A549 (cell line): ENCODE data around the gene TTC34. TPM values are rescaled to one million over a fixed set of nuclear protein-coding genes. Genes with fewer than 3 reads are reported as not detected.

Experiments
- ATAC-seq, 2 experiments: fragments of 200-7000 bp in 1 of 2; fragments of >200 bp in 1 of 2; cut with Nextera tagmentation in 1 of 2; cut with Tn5 transposase in 1 of 2; 3 replicates each; pipeline versions ENCODE4 v1.8.0 to v1.9.1; 2018 to 2020; ENCODE audit warnings: mild to moderate bottlenecking in 1 of 2, moderate library complexity in 1 of 2
- CTCF ChIA-PET: fragments of 300-600 bp; sonication (Branson Sonifier 250); formaldehyde crosslinking; extraction: SDS; loops from one replicate; lab custom pipeline; 2021; ENCODE audit warnings: antibody characterized with exemption, inconsistent platforms; lab: Yijun Ruan, JAX
- POLR2A ChIA-PET: fragments of 350-600 bp; formaldehyde crosslinking; extraction: SDS; loops from one replicate; lab custom pipeline; 2021; ENCODE audit warnings: antibody characterized with exemption, inconsistent platforms; lab: Yijun Ruan, JAX
- DNase-seq, 2 experiments: peaks; one replicate each; pipeline versions ENCODE4 v3.0.0 to v3.0.0-alpha.2; 2011 to 2016; ENCODE audit warnings: low read depth in 1 of 2, low spot score in 1 of 2
- FAIRE-seq: peaks from 2 replicates; lab custom pipeline; 2011; peaks lifted over from hg19 to GRCh38; lab: Jason Lieb, UNC
- H3K27ac ChIP-seq, 2 experiments: fragments of >200 bp; sonication (Bioruptor Twin); formaldehyde crosslinking; 3 replicates each; pipeline ENCODE4 v1.5.1; 2016 to 2017
- H3K4me1 ChIP-seq: fragments of >200 bp; sonication (Bioruptor Twin); formaldehyde crosslinking; 3 replicates; pipeline ENCODE4 v1.6.1; 2016
- H3K4me2 ChIP-seq: fragments of >200 bp; sonication (Bioruptor Twin); formaldehyde crosslinking; 3 replicates; pipeline ENCODE4 v1.6.1; 2016
- H3K4me3 ChIP-seq: fragments of >200 bp; sonication (Bioruptor Twin); formaldehyde crosslinking; 3 replicates; pipeline ENCODE4 v1.5.1; 2016
- H3K9me3 ChIP-seq: fragments of >200 bp; sonication (Bioruptor Twin); formaldehyde crosslinking; 3 replicates; pipeline ENCODE4 v1.6.1; 2016
- CBX2 ChIP-seq: fragments of 200-600 bp; sonication (generic); IDR thresholded peaks from 2 replicates; pipeline ENCODE4 v1.6.1; 2016; ENCODE audit warnings: low read depth, mild to moderate bottlenecking, borderline replicate concordance
- CBX8 ChIP-seq: fragments of 200-600 bp; sonication (generic); IDR thresholded peaks from 2 replicates; pipeline ENCODE4 v1.6.1; 2016
- EP300 ChIP-seq, 2 experiments: fragments of >200 bp; sonication (Bioruptor Twin); formaldehyde crosslinking; IDR thresholded peaks; 2 replicates in 1 of 2; 3 replicates in 1 of 2; pipeline ENCODE4 v1.6.1; 2016 to 2017
- HEYL ChIP-seq: fragments of 250-450 bp; sonication (Bioruptor Pico); IDR thresholded peaks from 2 replicates; pipeline ENCODE4 v1.8.0; 2021; ENCODE audit warnings: mild to moderate bottlenecking, moderate library complexity
- HOXB5 ChIP-seq: fragments of 250-450 bp; sonication (Bioruptor Pico); IDR thresholded peaks from 2 replicates; pipeline ENCODE4 v1.5.0; 2020; ENCODE audit warnings: mild to moderate bottlenecking, moderate library complexity
- JUNB ChIP-seq: fragments of >200 bp; sonication (Bioruptor Twin); formaldehyde crosslinking; IDR thresholded peaks from 2 replicates; pipeline ENCODE4 v1.6.1; 2016
- KDM1A ChIP-seq: fragments of 200-600 bp; sonication (generic); IDR thresholded peaks from 2 replicates; pipeline ENCODE4 v1.6.1; 2016; ENCODE audit warnings: low read depth, mild to moderate bottlenecking
- MAFK ChIP-seq: fragments of 450-650 bp; IDR thresholded peaks from 2 replicates; pipeline ENCODE4 v1.6.1; 2014; ENCODE audit not compliant: partially characterized antibody
- SREBF2 ChIP-seq: fragments of 450-650 bp; IDR thresholded peaks from 2 replicates; pipeline ENCODE4 v1.6.1; 2014; ENCODE audit warnings: mild to moderate bottlenecking, moderate library complexity
- TP53 ChIP-seq: fragments of 250-450 bp; sonication (Bioruptor Pico); IDR thresholded peaks from 2 replicates; pipeline ENCODE4 v1.5.0; 2021; ENCODE audit warnings: mild to moderate bottlenecking, moderate library complexity
- ZSCAN20 ChIP-seq: fragments of 250-450 bp; sonication (Bioruptor Pico); IDR thresholded peaks from 2 replicates; pipeline ENCODE4 v1.8.0; 2022; ENCODE audit warnings: mild to moderate bottlenecking, moderate library complexity
- WGBS: methylation state at CpG from one replicate; pipeline ENCODE4 v1.1.6; 2017; ENCODE audit errors: missing lambda C conversion rate; 5-methylcytosine and 5-hydroxymethylcytosine counted together
- polyA plus RNA-seq, 4 experiments: library from polyadenylated mRNA; depleted of rRNA in 3 of 4; stranded (reverse); fragments of >200 nt; fragmentation: RNase III in 1 of 4; extraction: RNeasy Plus Mini Kit Qiagen cat#74134 plus additional on column Dnase treatment in 1 of 4; gene quantifications; 2 replicates in 3 of 4; 3 replicates in 1 of 4; pipeline ENCODE4 v1.2.3, GENCODE V29; 2011 to 2017
- TF ChIP-seq, protein P1 (sequence below): IDR thresholded peaks from 2 replicates; pipeline ENCODE4 v1.6.1; 2012
- TF ChIP-seq, protein P2 (sequence below): fragments of >200 bp; sonication (Bioruptor Twin); formaldehyde crosslinking; IDR thresholded peaks from 3 replicates; pipeline ENCODE4 v1.6.1; 2016
- TF ChIP-seq, protein P3 (sequence below): fragments of 450-650 bp; IDR thresholded peaks from 2 replicates; pipeline ENCODE4 v1.6.1; 2014; ENCODE audit warnings: antibody characterized with exemption
- TF ChIP-seq, protein P4 (sequence below): fragments of 250-450 bp; sonication (Bioruptor Pico); IDR thresholded peaks from 2 replicates; pipeline ENCODE4 v1.5.0; 2021; ENCODE audit warnings: mild to moderate bottlenecking, moderate library complexity, borderline replicate concordance

Gene TTC34
- polyA plus RNA-seq, 2 of the 4 experiments (the other 2 are of a cell fraction): 0.04 to 0.05 TPM

DNA sequence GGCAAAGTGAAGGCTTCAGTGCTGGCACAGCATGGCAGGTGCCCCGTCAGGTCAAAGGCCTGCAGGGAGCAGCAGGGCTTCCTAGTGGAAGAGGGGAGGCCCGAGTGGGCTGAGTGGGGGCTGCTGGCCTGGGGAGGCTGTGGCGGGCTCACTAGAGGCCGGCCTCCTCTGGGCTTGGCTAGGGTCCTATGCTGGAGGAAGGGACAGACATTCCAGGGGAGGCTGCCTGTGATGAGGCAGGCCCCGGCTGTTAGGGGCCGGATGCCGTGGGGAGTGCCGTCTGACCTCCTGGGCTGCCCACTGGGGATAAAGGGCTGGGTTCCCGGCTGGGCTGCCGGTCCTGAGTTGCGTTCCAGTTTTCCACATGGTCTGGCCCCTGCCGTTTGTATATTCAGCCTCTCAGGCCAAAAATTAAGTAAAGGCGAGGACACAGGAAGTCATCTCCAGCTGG is 193.8 kb downstream of the TTC34 start (continued):
- TF ChIP-seq, protein P1, sequence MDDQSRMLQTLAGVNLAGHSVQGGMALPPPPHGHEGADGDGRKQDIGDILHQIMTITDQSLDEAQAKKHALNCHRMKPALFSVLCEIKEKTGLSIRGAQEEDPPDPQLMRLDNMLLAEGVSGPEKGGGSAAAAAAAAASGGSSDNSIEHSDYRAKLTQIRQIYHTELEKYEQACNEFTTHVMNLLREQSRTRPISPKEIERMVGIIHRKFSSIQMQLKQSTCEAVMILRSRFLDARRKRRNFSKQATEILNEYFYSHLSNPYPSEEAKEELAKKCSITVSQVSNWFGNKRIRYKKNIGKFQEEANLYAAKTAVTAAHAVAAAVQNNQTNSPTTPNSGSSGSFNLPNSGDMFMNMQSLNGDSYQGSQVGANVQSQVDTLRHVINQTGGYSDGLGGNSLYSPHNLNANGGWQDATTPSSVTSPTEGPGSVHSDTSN: no peak
- TF ChIP-seq, all 56 proteins: peak for 0

DNA sequence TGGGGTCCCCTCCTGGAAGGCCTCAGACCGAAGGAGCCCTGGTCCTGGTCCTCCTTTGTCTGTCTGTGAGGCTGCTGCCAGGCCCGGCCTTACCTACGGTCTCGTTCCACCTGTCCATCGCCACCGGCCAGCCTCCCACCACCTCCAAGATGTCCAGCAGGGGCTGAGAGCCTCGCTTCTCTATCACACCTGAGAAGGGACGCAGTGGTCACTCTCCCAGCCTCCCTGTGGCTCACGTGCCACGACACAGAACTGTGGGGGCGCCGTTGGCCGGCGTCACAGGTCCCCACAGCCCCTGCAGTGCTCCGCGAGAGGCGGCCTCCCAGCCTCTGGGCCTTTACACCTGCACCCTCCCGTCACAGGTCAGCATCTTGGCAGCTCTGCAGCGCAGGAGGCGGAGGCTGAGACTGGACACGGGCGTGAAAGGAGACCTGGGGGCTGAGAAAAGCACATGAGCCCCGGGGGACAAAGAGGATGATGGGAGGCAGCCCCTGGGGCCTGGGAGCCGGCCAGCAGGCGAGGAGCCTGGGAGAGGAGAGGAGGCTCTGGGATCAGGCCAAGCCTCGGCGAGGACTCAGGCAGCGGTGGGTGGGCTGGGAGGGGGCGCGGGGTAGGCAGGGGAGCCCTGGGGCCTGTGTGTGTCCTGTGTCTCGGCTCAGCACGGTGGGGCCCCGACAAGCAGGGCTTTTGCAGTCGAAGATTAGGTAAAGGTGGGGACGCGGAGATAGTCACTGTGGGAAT is 194.4 kb downstream of the TTC34 start:
- H3K9me3 ChIP-seq: no peaks in the 10 kb centered on the region
- H3K4me2 ChIP-seq: no peak overlapping the region
- FAIRE-seq (no peak), DNase-seq (no peak), ATAC-seq (no peak)
- H3K4me3 ChIP-seq: no peak overlapping the region
- H3K4me1 ChIP-seq: no peaks in the 10 kb centered on the region
- WGBS: 68% methylated on average over 20 of the region's 36 CpGs
- CTCF ChIA-PET: no interaction called here
- no peak overlapping the region for H3K27ac ChIP-seq
- TF ChIP-seq, protein P2, sequence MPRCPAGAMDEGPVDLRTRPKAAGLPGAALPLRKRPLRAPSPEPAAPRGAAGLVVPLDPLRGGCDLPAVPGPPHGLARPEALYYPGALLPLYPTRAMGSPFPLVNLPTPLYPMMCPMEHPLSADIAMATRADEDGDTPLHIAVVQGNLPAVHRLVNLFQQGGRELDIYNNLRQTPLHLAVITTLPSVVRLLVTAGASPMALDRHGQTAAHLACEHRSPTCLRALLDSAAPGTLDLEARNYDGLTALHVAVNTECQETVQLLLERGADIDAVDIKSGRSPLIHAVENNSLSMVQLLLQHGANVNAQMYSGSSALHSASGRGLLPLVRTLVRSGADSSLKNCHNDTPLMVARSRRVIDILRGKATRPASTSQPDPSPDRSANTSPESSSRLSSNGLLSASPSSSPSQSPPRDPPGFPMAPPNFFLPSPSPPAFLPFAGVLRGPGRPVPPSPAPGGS: no peak
- POLR2A ChIA-PET: no interaction called here

DNA sequence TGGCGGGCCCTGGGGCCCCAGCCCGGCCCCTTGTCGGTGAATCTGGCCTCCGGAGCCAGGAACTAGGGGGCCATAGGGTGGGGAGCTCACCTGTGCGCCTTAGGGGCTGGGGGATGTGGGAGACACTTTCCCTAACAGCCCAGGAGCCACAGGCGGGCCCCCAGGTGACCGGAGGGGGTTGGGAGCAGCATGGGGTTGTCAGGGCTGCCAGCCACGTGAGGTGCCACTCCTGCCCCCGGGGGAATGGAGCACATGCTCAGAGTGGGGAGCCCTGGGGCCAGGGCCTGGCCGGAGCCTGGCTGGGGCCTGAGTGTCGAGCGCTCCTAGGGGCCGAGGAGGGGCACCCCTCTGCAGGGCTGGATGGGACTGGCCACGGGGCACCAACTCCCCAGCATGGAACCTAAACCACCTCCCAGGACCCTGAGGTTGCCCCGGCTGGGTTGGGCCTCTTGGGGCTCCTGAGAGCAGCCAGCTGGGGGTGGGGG is 195.1 kb downstream of the TTC34 start:
- Histone ChIP-seq H3K9me3 (no peaks in the 10 kb centered on the region), H3K4me2 (no peak overlapping the region), H3K4me1 (no peaks in the 10 kb centered on the region), H3K27ac (no peak overlapping the region), H3K4me3 (no peak overlapping the region)
- WGBS: no CpG with 5 or more reads among the region's 15 CpGs
- ChIA-PET POLR2A (no interaction called here), CTCF (no interaction called here)
- DNase-seq (no peak), FAIRE-seq (no peak), ATAC-seq (no peak)
- TF ChIP-seq CBX8: no peak
- TF ChIP-seq MAFK: no peak
- no peak for TF ChIP-seq TP53 (CRISPR knock-in tag)

DNA sequence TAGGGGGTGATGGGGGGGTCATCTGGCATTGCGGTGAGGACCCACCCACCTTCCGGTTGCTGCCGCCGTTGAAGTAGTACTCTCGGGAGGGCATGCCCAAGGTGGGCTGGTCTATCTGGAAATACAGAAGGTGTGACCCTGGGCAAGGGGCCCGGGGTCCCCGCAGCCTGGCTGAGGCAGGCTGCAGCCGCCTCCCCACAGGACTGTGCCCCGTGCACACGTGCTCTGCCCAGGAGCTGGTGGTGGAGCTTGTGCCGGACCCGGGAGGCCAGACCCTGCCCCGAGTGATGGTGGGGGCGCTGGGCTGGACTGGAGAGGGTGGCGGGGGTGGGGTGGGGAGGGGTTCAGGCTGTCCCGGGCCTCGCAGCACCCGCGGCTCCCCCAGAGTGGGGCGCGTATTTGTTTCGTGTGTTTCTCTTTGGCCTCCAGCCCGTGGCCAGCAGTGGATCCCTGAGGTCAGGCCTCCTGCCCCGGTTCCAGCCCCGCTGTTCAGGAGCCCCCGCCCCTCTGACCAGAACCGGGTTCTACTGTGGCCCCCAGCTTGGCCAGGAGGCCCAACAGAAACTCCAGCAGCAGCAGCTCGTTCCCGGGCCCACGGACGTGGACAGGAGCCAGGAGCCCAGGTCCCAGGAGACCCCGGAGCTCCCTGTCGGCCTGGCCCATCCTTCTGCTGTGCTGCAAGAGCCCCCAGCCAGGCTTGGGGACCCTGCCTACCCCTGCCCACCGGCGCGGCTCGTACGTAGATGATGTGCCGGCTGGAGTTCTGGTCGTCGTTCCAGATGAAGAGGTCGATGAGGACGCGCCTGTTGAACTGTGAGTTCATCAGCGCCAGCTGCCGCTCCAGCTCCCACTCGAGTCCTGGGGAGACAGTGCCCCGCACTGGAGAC is 195.7 kb downstream of the TTC34 start:
- DNase-seq: no peak
- H3K4me2 ChIP-seq: no peak overlapping the region
- H3K27ac ChIP-seq: no peak overlapping the region
- H3K4me3 ChIP-seq: no peak overlapping the region
- FAIRE-seq: no peak
- ATAC-seq: no peak
- ChIA-PET CTCF (no interaction called here), POLR2A (no interaction called here)
- no peaks in the 10 kb centered on the region for H3K4me1 ChIP-seq
- TF ChIP-seq HOXB5 (CRISPR knock-in tag) (no peak), SREBF2 (no peak), KDM1A (no peak), CBX2 (no peak), EP300 (IDR thresholded peaks at IDR 0.05) (no peak), JUNB (no peak), HEYL (CRISPR knock-in tag) (no peak), MAFK (no peak), ZSCAN20 (no peak)
- TF ChIP-seq, protein P3, sequence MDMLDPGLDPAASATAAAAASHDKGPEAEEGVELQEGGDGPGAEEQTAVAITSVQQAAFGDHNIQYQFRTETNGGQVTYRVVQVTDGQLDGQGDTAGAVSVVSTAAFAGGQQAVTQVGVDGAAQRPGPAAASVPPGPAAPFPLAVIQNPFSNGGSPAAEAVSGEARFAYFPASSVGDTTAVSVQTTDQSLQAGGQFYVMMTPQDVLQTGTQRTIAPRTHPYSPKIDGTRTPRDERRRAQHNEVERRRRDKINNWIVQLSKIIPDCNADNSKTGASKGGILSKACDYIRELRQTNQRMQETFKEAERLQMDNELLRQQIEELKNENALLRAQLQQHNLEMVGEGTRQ: no peak
- TF ChIP-seq, protein P2: no peak
- TF ChIP-seq, protein P4, sequence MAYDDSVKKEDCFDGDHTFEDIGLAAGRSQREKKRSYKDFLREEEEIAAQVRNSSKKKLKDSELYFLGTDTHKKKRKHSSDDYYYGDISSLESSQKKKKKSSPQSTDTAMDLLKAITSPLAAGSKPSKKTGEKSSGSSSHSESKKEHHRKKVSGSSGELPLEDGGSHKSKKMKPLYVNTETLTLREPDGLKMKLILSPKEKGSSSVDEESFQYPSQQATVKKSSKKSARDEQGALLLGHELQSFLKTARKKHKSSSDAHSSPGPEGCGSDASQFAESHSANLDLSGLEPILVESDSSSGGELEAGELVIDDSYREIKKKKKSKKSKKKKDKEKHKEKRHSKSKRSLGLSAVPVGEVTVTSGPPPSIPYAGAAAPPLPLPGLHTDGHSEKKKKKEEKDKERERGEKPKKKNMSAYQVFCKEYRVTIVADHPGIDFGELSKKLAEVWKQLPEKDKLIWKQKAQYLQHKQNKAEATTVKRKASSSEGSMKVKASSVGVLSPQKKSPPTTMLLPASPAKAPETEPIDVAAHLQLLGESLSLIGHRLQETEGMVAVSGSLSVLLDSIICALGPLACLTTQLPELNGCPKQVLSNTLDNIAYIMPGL (CRISPR knock-in tag): no peak
- WGBS: 69% methylated on average over 9 of the region's 48 CpGs
- H3K9me3 ChIP-seq: no peaks in the 10 kb centered on the region
